Type B pancreatic cell (in vitro differentiated cells): ENCODE data around the gene GPN1. TPM values are rescaled to one million over a fixed set of nuclear protein-coding genes. Genes with fewer than 3 reads are reported as not detected.
"Not testable (repeated sequence)": the region's sequence is repeated elsewhere in the genome, so short reads cannot be mapped to it uniquely, and the experiment has no call there.

Experiments used
- DNase-seq: peaks from one replicate; pipeline ENCODE4 v3.0.0; 2021; ENCODE audit warnings: mixed read lengths; ENCODE audit not compliant: unreplicated experiment; ENCODE audit errors: extremely low spot score
- H3K27ac Mint-ChIP-seq: 2 replicates; pipeline ENCODE4 v1.8.0; 2021; ENCODE audit warnings: mild to moderate bottlenecking, mixed read lengths
- H3K27me3 Mint-ChIP-seq: 2 replicates; pipeline ENCODE4 v1.8.0; 2021; ENCODE audit warnings: mixed read lengths
- H3K36me3 Mint-ChIP-seq: 2 replicates; pipeline ENCODE4 v1.8.0; 2021; ENCODE audit warnings: mixed read lengths
- H3K4me1 Mint-ChIP-seq: one replicate; pipeline ENCODE4 v1.8.0; 2021; ENCODE audit warnings: mixed read lengths; ENCODE audit not compliant: unreplicated experiment
- H3K4me3 Mint-ChIP-seq: 2 replicates; pipeline ENCODE4 v1.8.0; 2021; ENCODE audit warnings: mild to moderate bottlenecking, mixed read lengths
- H3K9me3 Mint-ChIP-seq: 2 replicates; pipeline ENCODE4 v1.8.0; 2021; ENCODE audit warnings: mixed read lengths
- total RNA-seq: library from RNA; stranded (reverse); gene quantifications from 2 replicates; pipeline ENCODE4 v1.2.1, GENCODE V29; 2021; ENCODE audit warnings: low replicate concordance
- TF ChIP-seq, protein P1 (sequence below): fragments of 200-600 bp; sonication (generic); conservative IDR thresholded peaks from 2 replicates; pipeline ENCODE4 v1.5.0; 2021; ENCODE audit warnings: antibody characterized with exemption, mild to moderate bottlenecking

The GPN1 gene
- total RNA-seq, 1 donor from 2014 or later = 39.0 TPM

DNA sequence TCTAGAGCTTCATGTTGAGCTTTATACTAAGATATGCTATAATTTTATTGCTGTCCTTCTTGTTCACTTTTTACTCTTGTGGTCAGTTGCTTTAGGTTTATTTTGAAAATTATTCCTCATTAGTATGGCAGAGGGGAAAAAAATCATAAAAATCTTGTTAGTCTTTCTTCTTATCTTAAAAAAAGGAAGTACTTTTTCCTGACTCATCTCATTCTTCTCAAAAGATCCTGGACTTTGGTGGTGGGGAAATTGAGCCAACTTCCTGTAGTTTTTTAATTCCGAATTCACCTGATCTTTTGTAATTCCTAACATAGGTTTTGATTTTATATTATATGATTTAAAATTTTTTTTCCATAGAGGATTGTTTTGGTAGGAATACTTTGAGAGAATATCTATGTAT, 38.6 kb downstream of the GPN1 start:
- DNase-seq = no peak
- Mint-ChIP-seq H3K27ac (no peak overlapping the region), H3K9me3 (no peaks in the 10 kb centered on the region), H3K4me3 (no peak overlapping the region), H3K4me1 (peaks cover 16% of the 10 kb centered on the region), H3K27me3 (no peaks in the 10 kb centered on the region), H3K36me3 (peaks cover 9% of the 10 kb centered on the region)
- TF ChIP-seq, protein P1, sequence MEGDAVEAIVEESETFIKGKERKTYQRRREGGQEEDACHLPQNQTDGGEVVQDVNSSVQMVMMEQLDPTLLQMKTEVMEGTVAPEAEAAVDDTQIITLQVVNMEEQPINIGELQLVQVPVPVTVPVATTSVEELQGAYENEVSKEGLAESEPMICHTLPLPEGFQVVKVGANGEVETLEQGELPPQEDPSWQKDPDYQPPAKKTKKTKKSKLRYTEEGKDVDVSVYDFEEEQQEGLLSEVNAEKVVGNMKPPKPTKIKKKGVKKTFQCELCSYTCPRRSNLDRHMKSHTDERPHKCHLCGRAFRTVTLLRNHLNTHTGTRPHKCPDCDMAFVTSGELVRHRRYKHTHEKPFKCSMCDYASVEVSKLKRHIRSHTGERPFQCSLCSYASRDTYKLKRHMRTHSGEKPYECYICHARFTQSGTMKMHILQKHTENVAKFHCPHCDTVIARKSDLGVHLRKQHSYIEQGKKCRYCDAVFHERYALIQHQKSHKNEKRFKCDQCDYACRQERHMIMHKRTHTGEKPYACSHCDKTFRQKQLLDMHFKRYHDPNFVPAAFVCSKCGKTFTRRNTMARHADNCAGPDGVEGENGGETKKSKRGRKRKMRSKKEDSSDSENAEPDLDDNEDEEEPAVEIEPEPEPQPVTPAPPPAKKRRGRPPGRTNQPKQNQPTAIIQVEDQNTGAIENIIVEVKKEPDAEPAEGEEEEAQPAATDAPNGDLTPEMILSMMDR = no peak

DNA sequence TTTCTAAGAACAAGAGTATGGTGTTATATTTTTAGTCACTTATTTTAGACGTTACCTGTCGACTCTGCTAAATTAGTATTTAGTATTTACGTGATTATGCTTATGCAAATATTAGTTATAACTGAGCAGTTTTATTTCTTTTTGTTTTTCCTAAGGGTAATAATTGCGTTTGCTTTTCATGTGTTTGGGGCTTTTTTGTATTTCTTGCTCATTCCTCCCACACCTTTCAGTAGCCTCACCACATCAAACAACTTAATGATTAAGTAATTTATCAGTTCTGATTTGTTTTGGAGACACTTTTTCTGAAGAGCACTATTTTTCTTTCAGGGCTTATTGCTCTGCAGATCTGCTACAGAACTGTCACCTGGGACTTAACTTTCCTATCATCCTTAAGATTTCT, 42.4 kb downstream of the GPN1 start:
- no peak overlapping the region for H3K4me3 Mint-ChIP-seq
- H3K27ac Mint-ChIP-seq = no peak overlapping the region
- no peaks in the 10 kb centered on the region for H3K9me3 Mint-ChIP-seq
- H3K27me3 Mint-ChIP-seq = no peaks in the 10 kb centered on the region
- H3K4me1 Mint-ChIP-seq = no peaks in the 10 kb centered on the region
- DNase-seq = no peak
- H3K36me3 Mint-ChIP-seq = peaks cover 12% of the 10 kb centered on the region
- TF ChIP-seq, protein P1 = no peak

DNA sequence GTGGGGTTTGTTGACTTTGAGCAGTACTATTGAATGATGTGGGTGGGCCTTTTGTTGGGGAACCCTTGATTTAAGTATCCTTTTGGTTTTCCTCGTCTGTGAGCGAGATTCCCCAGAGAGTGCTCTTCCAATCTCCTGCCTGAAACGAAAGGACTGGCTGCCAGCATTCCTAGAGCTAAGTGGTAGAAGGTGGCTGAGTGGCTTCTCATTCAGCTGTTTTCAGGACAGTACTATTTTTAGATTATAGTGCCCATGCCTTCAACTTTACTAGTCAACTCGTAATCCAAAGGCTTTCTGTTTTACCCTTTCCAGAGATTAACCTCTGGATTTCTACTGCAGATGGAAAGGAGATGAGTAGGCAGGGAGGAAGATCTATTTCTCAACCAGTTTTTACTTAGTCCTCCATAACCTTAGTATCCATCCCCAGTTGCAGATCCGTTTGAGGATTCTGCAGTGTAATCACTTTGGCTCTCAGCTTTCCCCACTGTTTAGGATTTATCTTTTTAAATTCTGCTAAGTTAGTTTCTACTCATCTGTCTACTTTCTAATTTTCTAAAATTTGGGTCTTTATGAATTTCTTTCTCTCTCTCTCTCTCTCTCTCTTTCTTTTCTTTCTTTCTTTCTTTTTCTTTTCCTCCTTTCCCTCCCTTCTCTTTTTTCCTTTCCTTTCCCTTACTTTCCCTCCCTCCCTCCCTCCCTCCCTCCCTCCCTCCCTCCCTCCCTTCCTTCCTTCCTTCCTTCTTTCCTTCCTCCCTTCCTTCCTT, 44.1 kb downstream of the GPN1 start:
- H3K4me3 Mint-ChIP-seq = no peak overlapping the region
- TF ChIP-seq, protein P1 = no peak
- DNase-seq = no peak
- H3K9me3 Mint-ChIP-seq = no peaks in the 10 kb centered on the region
- no peaks in the 10 kb centered on the region for H3K4me1 Mint-ChIP-seq
- H3K27ac Mint-ChIP-seq = no peak overlapping the region
- no peaks in the 10 kb centered on the region for H3K27me3 Mint-ChIP-seq
- peaks cover 12% of the 10 kb centered on the region for H3K36me3 Mint-ChIP-seq

DNA sequence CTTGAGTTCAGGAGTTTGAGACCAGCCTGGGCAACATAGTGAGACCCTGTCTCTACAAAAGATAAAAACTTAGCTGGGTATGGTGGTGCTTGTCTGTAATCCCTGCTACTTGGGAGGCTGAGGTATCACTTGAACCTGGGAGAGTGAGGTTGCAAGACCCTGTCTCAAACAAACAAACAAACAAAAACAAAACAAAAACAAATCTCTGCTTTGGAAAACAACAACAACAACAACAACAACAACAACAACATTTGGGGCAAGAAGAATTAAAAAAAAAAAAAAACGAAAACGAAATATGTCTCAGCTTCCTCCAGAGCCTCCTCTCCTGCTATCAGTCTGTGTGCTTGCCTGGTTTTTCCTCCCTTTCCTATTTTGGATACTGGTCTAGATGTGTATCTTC, 51.7 kb downstream of the GPN1 start:
- Mint-ChIP-seq H3K9me3 (no peaks in the 10 kb centered on the region), H3K27ac (peak overlapping the region; percentile 52), H3K36me3 (peaks cover 29% of the 10 kb centered on the region), H3K27me3 (no peaks in the 10 kb centered on the region), H3K4me3 (no peak overlapping the region), H3K4me1 (peaks cover 5% of the 10 kb centered on the region)
- TF ChIP-seq, protein P1 = no peak
- DNase-seq = no peak

DNA sequence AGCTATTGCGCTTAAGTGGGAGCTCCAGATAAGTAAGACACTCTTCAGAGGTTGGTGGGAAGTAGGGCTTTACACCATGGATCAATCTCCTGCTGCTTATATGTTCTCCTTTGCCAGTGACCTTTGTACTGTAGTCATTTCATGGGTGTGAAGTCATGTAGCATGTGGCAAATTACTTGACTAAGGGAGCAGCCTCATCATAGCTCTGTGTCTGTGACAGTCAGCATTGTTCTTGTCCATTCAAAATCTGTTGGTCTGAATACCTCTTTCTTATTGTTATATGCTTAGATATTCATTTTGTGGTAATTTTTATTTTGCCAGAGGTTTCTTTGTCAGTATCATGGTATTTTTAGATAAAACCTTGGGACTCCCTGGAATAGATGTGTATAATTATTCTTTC, 53.0 kb downstream of the GPN1 start:
- no peaks in the 10 kb centered on the region for H3K27me3 Mint-ChIP-seq
- peaks cover 25% of the 10 kb centered on the region for H3K36me3 Mint-ChIP-seq
- peaks cover 5% of the 10 kb centered on the region for H3K4me1 Mint-ChIP-seq
- no peak overlapping the region for H3K4me3 Mint-ChIP-seq
- no peak for DNase-seq
- peak overlapping the region; percentile 96 for H3K27ac Mint-ChIP-seq
- H3K9me3 Mint-ChIP-seq = no peaks in the 10 kb centered on the region
- TF ChIP-seq, protein P1 = no peak

DNA sequence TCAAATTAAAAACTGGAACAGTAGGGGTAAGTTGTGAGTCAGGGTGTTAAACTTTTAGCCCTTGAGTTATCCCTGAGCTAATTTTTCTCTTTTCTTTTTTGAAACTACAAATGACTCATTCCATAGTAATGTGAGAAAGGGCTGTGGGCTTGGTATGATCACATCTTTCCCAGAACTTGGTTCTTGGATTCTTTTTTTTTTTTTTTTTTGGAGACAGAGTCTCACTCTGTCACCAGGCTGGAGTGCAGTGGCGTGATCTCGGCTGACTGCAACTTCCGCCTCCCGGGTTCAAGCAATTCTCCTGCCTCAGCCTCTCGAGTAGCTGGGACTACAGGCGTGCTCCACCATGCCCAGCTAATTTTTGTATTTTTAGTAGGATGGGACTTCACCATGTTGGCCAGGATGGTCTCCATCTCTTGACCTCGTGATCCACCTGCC, 53.5 kb downstream of the GPN1 start:
- H3K4me1 Mint-ChIP-seq, H3K4me3 Mint-ChIP-seq, H3K27me3 Mint-ChIP-seq, H3K9me3 Mint-ChIP-seq, DNase-seq: not testable (repeated sequence)
- Mint-ChIP-seq H3K36me3 (peaks cover 25% of the 10 kb centered on the region), H3K27ac (peak overlapping the region; percentile 96)
